Panc1 (cell line): Measurements from ENCODE around the gene FREM1. TPM values are rescaled to one million over a fixed set of nuclear protein-coding genes. Genes with fewer than 3 reads are reported as not detected.

Source experiments
- ATAC-seq: fragments of 200-7000 bp; cut with Tn5 transposase; 2 replicates; pipeline ENCODE4 v1.9.1; 2020; ENCODE audit warnings: mild to moderate bottlenecking, moderate library complexity
- BruUV-seq: library from RNA; stranded (reverse); fragments of 400-500 nt; replicated peaks from 2 replicates; lab custom pipeline; 2021; lab: Mats Ljungman, UMichigan
- CTCF ChIA-PET: fragments of 300-600 bp; sonication (Branson Sonifier 250); formaldehyde crosslinking; loops from one replicate; lab custom pipeline; 2022; ENCODE audit warnings: antibody characterized with exemption; lab: Charles Lee
- POLR2A ChIA-PET: fragments of 300-600 bp; sonication (Branson Sonifier 250); formaldehyde crosslinking; loops from one replicate; lab custom pipeline; 2022; ENCODE audit warnings: antibody characterized with exemption; lab: Charles Lee
- DNase-seq: peaks from one replicate; pipeline ENCODE4 v3.0.0-alpha.2; 2010; ENCODE audit warnings: low read depth, low spot score
- H3K27ac ChIP-seq: 2 replicates; pipeline ENCODE4 v1.5.1; 2011; ENCODE audit warnings: mild to moderate bottlenecking, low read length, inconsistent platforms
- H3K27me3 ChIP-seq: fragments of 200-500 bp; sonication (Bioruptor generic); 2 replicates; pipeline ENCODE4 v1.6.0; 2014; ENCODE audit warnings: low read length, inconsistent platforms; ENCODE audit not compliant: control insufficient read depth, insufficient read depth
- H3K36me3 ChIP-seq: fragments of 200-500 bp; sonication (Bioruptor generic); 2 replicates; pipeline ENCODE4 v1.5.1; 2014; ENCODE audit warnings: inconsistent platforms, mild to moderate bottlenecking, low read length, moderate library complexity; ENCODE audit not compliant: control insufficient read depth, insufficient read depth
- H3K4me1 ChIP-seq: 2 replicates; pipeline ENCODE4 v1.5.1; 2011; ENCODE audit warnings: inconsistent platforms, mild to moderate bottlenecking, low read length, moderate library complexity; ENCODE audit not compliant: control insufficient read depth, insufficient read depth
- H3K4me3 ChIP-seq, 2 experiments: 2 replicates each; pipeline ENCODE4 v1.5.1; 2011 to 2012; ENCODE audit warnings: low read depth in 2 of 2, low read length in 2 of 2, mild to moderate bottlenecking in 2 of 2, inconsistent platforms in 1 of 2, moderate library complexity in 1 of 2
- H3K9me3 ChIP-seq: fragments of 200-500 bp; sonication (Bioruptor generic); 2 replicates; pipeline ENCODE4 v1.5.1; 2014; ENCODE audit warnings: low read depth, mild to moderate bottlenecking, inconsistent platforms, low read length, moderate library complexity; ENCODE audit not compliant: control insufficient read depth, insufficient read depth
- POLR2AphosphoS5 ChIP-seq: IDR thresholded peaks from 2 replicates; pipeline ENCODE4 v1.6.1; 2012; ENCODE audit warnings: mild to moderate bottlenecking, low read depth, low read length, moderate library complexity
- SIN3A ChIP-seq: IDR thresholded peaks from 2 replicates; pipeline ENCODE4 v1.6.1; 2012; ENCODE audit warnings: low read depth, mild to moderate bottlenecking, low read length, moderate library complexity, borderline replicate concordance; ENCODE audit not compliant: insufficient read depth
- TCF7L2 ChIP-seq: IDR thresholded peaks from 2 replicates; pipeline ENCODE4 v1.6.1; 2011; ENCODE audit warnings: mild to moderate bottlenecking, low read depth, low read length, inconsistent platforms
- in situ Hi-C: cut with HindIII; loops from 2 replicates; pipeline ENCODE4 v1.10.0; 2016; ENCODE audit warnings: low sequenced_read_pairs, low pct_unique_long_range_greater_than_20kb
- intact Hi-C: fragments of 100-400 bp; cut with micrococcal nuclease; formaldehyde crosslinking; loops from one replicate; pipeline ENCODE4 v1.10.0; 2022; ENCODE audit not compliant: unreplicated experiment
- total RNA-seq: library from RNA; stranded (reverse); gene quantifications from one replicate; pipeline ENCODE4 v1.2.1, GENCODE V29; 2021; ENCODE audit not compliant: unreplicated experiment
- TF ChIP-seq, protein P1 (sequence below), 2 experiments: IDR thresholded peaks; 2 replicates each; pipeline ENCODE4 v1.6.1; 2011 to 2012; ENCODE audit warnings: low read depth in 2 of 2, control low read depth in 1 of 2, low read length in 1 of 2, mild to moderate bottlenecking in 1 of 2, moderate library complexity in 1 of 2; ENCODE audit not compliant: insufficient read depth in 1 of 2
- TF ChIP-seq, protein P2 (sequence below): fragments of 450-650 bp; IDR thresholded peaks from 2 replicates; pipeline ENCODE4 v1.5.1; 2017; ENCODE audit warnings: mild to moderate bottlenecking

Gene FREM1
- total RNA-seq, 1 experiment from 2014 or later: not detected

DNA sequence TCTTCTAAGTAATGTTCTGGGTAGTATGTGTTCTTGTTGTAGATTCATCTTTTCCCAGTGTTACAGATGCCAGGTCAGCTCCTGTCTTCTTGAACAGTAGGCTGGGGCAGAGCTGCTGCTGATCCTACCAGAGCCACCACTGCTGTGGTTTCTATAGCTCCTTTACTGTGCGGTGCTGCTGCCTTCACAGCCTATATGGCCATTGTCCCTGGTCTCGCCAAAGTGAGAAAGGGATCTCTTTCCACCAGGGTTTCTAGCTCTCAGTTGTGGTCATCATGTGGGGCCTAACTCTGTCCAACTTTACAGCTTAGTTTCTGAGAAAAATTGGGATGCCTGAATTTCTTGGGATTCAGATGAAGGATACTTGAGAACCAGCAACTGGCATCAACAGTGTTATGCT, 116.8 kb downstream of the FREM1 start:
- Histone ChIP-seq H3K27ac (no peak overlapping the region), H3K4me3 (no peak overlapping the region), H3K4me1 (no peaks in the 10 kb centered on the region), H3K27me3 (no peaks in the 10 kb centered on the region), H3K36me3 (no peaks in the 10 kb centered on the region), H3K9me3 (no peaks in the 10 kb centered on the region)
- DNase-seq: no peak
- no TSS peak for BruUV-seq
- ChIA-PET CTCF (no interaction called here), POLR2A (no interaction called here)
- ATAC-seq: no peak
- intact Hi-C loops (no loop called here), in situ Hi-C loops (no loop called here)
- TF ChIP-seq POLR2AphosphoS5: no peak
- TF ChIP-seq, protein P1, sequence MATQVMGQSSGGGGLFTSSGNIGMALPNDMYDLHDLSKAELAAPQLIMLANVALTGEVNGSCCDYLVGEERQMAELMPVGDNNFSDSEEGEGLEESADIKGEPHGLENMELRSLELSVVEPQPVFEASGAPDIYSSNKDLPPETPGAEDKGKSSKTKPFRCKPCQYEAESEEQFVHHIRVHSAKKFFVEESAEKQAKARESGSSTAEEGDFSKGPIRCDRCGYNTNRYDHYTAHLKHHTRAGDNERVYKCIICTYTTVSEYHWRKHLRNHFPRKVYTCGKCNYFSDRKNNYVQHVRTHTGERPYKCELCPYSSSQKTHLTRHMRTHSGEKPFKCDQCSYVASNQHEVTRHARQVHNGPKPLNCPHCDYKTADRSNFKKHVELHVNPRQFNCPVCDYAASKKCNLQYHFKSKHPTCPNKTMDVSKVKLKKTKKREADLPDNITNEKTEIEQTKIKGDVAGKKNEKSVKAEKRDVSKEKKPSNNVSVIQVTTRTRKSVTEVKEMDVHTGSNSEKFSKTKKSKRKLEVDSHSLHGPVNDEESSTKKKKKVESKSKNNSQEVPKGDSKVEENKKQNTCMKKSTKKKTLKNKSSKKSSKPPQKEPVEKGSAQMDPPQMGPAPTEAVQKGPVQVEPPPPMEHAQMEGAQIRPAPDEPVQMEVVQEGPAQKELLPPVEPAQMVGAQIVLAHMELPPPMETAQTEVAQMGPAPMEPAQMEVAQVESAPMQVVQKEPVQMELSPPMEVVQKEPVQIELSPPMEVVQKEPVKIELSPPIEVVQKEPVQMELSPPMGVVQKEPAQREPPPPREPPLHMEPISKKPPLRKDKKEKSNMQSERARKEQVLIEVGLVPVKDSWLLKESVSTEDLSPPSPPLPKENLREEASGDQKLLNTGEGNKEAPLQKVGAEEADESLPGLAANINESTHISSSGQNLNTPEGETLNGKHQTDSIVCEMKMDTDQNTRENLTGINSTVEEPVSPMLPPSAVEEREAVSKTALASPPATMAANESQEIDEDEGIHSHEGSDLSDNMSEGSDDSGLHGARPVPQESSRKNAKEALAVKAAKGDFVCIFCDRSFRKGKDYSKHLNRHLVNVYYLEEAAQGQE (IDR thresholded peaks at IDR 0.05; ENCODE audit: insufficient read depth in 1 of 2, low read depth in 2 of 2, low read length in 1 of 2): no peak
- TF ChIP-seq TCF7L2: no peak
- TF ChIP-seq, protein P2, sequence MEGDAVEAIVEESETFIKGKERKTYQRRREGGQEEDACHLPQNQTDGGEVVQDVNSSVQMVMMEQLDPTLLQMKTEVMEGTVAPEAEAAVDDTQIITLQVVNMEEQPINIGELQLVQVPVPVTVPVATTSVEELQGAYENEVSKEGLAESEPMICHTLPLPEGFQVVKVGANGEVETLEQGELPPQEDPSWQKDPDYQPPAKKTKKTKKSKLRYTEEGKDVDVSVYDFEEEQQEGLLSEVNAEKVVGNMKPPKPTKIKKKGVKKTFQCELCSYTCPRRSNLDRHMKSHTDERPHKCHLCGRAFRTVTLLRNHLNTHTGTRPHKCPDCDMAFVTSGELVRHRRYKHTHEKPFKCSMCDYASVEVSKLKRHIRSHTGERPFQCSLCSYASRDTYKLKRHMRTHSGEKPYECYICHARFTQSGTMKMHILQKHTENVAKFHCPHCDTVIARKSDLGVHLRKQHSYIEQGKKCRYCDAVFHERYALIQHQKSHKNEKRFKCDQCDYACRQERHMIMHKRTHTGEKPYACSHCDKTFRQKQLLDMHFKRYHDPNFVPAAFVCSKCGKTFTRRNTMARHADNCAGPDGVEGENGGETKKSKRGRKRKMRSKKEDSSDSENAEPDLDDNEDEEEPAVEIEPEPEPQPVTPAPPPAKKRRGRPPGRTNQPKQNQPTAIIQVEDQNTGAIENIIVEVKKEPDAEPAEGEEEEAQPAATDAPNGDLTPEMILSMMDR: no peak
- TF ChIP-seq SIN3A: no peak

DNA sequence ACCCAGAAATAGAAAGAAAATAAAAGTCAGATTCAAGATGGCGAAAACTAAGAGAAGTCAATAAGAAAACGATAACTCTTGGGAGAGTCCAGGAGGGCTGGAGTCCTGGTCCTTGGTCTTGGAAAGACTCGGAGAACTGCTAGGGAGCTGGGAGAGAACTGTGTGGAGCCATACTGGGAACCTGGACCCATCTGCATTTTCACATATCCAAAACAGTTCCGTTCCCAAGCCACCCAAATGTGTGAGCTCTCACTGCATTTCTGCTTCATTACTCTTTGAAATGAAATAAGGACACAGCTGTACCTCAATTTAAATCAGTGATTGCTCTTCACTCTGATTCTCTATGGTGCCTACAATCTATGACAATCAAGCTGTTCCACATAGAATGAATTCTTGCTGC, 119.6 kb downstream of the FREM1 start:
- Histone ChIP-seq H3K27ac (no peak overlapping the region), H3K36me3 (no peaks in the 10 kb centered on the region), H3K9me3 (no peaks in the 10 kb centered on the region), H3K4me1 (no peaks in the 10 kb centered on the region), H3K4me3 (no peak overlapping the region), H3K27me3 (no peaks in the 10 kb centered on the region)
- intact Hi-C loops (no loop called here), in situ Hi-C loops (no loop called here)
- TF ChIP-seq POLR2AphosphoS5 (no peak), SIN3A (no peak), TCF7L2 (no peak)
- TF ChIP-seq, protein P2: no peak
- TF ChIP-seq, protein P1 (IDR thresholded peaks at IDR 0.05; ENCODE audit: insufficient read depth in 1 of 2, low read depth in 2 of 2, low read length in 1 of 2): no peak
- no peak for ATAC-seq
- no TSS peak for BruUV-seq
- CTCF ChIA-PET: no interaction called here
- DNase-seq: no peak
- POLR2A ChIA-PET: no interaction called here
